ENCODE measurements around the gene GFOD1.

GFOD1 gene

GRCh38 chr6:13487122-13488014 is at the start of gene GFOD1:
GFOD1 (minus strand) TSS chr6:13487600; CDS start chr6:13486890, 710 bp downstream.
- DNase-seq: peak; percentile 57

GRCh38 chr6:13536796-13537526 is 49.6 kb upstream of the GFOD1 start:
- no peak for DNase-seq

GRCh38 chr6:13535306-13535705 is 47.9 kb upstream of the GFOD1 start:
- no peak for DNase-seq

GRCh38 chr6:13534536-13534935 is 47.1 kb upstream of the GFOD1 start:
- no peak for DNase-seq

GRCh38 chr6:13531956-13532355 is 44.6 kb upstream of the GFOD1 start:
- DNase-seq: no peak

GRCh38 chr6:13528777-13529343 is 41.5 kb upstream of the GFOD1 start:
- no peak for DNase-seq

GRCh38 chr6:13528232-13528631 is 40.8 kb upstream of the GFOD1 start:
- DNase-seq: no peak

- no peak for DNase-seq
These were observed 40.3 kb upstream of the GFOD1 start for GRCh38 chr6:13527671-13528056.

GRCh38 chr6:13526727-13527670 is 39.6 kb upstream of the GFOD1 start:
- DNase-seq: no peak

GRCh38 chr6:13526357-13526726 is 38.9 kb upstream of the GFOD1 start:
- no peak for DNase-seq

- DNase-seq: no peak
These were observed 37.6 kb upstream of the GFOD1 start for GRCh38 chr6:13524801-13525508.

GRCh38 chr6:13523826-13524622 is 36.6 kb upstream of the GFOD1 start:
- DNase-seq: no peak

- no peak for DNase-seq
These were observed 35.3 kb upstream of the GFOD1 start for GRCh38 chr6:13522656-13523055.

GRCh38 chr6:13519839-13520238 is 32.4 kb upstream of the GFOD1 start:
- no peak for DNase-seq

- DNase-seq: no peak
These were observed 29.7 kb upstream of the GFOD1 start for GRCh38 chr6:13517116-13517515.

GRCh38 chr6:13515912-13516311 is 28.5 kb upstream of the GFOD1 start:
- no peak for DNase-seq

GRCh38 chr6:13513626-13514502 is 26.5 kb upstream of the GFOD1 start:
- no peak for DNase-seq

GRCh38 chr6:13512900-13513299 is 25.5 kb upstream of the GFOD1 start:
- no peak for DNase-seq

GRCh38 chr6:13511913-13512717 is 24.7 kb upstream of the GFOD1 start:
- no peak for DNase-seq

All from activated effector memory CD4-positive, alpha-beta T cell treated with Interleukin-2 at 50 U/mL for 16 hours (primary cell).